ENCODE results near the gene BANF1. TPM values are rescaled to one million over a fixed set of nuclear protein-coding genes. Genes with fewer than 3 reads are reported as not detected.

Gene BANF1
- total and polyA plus RNA-seq, 2 of the 13 experiments (the other 11 are each of a cell fraction or from before 2014, with no cell fraction given): 40.5 to 86.5 TPM

DNA sequence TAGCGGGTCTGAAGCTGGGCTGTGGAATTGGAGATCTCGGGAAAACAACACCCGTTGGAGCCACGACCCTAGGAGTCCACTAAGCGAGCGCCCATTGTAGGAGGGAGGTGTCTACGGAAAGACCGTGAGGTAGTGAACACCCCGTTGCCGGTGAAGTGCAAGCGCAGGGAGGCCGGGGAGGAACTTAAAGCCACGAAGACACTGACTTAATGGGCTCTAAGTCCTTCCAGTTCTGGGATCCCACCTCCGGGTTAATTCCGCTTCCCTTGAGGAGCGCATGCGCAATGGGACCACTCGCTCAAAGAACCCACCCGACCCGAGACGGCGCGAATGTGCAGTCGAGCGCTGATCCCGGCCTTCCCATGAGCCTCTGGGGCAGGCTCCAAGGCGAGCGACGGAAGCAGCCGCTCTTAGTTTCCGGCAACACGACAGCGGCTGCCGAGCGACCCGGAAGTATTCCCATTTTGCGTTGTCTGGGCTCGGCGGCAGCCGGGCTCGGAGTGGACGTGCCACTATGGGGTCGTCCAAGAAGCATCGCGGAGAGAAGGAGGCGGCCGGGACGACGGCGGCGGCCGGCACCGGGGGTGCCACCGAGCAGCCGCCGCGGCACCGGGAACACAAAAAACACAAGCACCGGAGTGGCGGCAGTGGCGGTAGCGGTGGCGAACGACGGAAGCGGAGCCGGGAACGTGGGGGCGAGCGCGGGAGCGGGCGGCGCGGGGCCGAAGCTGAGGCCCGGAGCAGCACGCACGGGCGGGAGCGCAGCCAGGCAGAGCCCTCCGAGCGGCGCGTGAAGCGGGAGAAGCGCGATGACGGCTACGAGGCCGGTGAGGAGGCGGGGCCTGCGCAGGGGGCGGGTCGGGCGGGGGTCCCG lies 40.8 kb upstream of the BANF1 start, which contains the start of gene SART1 (continued):
- TF ChIP-seq HOXA7 (CRISPR knock-in tag; IDR thresholded peaks at IDR 0.05) (no peak), KDM3A (CRISPR knock-in tag; IDR thresholded peaks at IDR 0.05; ENCODE audit: low read depth) (peak; percentile 80), SUZ12 (IDR thresholded peaks at IDR 0.05; ENCODE audit: low read depth, low read length) (peak; percentile 57), ZNF138 (CRISPR knock-in tag; IDR thresholded peaks at IDR 0.05; ENCODE audit: low read depth) (0 out of 2 replicates have a peak, but pooled peaks have one; percentile 72), ZNF33B (CRISPR knock-in tag; IDR thresholded peaks at IDR 0.05) (no peak; the same call in 1 of the 2 replicates), ZNF263 (CRISPR knock-in tag; IDR thresholded peaks at IDR 0.05) (0 out of 2 replicates have a peak, but pooled peaks have one; percentile 35), ZNF33A (CRISPR knock-in tag; IDR thresholded peaks at IDR 0.05; ENCODE audit: borderline replicate concordance) (no peak), KAT8 (CRISPR knock-in tag; IDR thresholded peaks at IDR 0.05) (peak; percentile 100), PHF20 (CRISPR knock-in tag; IDR thresholded peaks at IDR 0.05) (peak; percentile 97), BRCA1 (CRISPR knock-in tag; IDR thresholded peaks at IDR 0.05) (no peak), PAF1 (CRISPR knock-in tag; IDR thresholded peaks at IDR 0.05) (no peak), MAFG (CRISPR knock-in tag; IDR thresholded peaks at IDR 0.05) (no peak), CBFB (CRISPR knock-in tag; IDR thresholded peaks at IDR 0.05) (peak; percentile 77; the same call in 1 of the 2 replicates), ZNF12 (CRISPR knock-in tag; IDR thresholded peaks at IDR 0.05) (no peak; the same call in 1 of the 2 replicates)
- TF ChIP-seq, protein P1, sequence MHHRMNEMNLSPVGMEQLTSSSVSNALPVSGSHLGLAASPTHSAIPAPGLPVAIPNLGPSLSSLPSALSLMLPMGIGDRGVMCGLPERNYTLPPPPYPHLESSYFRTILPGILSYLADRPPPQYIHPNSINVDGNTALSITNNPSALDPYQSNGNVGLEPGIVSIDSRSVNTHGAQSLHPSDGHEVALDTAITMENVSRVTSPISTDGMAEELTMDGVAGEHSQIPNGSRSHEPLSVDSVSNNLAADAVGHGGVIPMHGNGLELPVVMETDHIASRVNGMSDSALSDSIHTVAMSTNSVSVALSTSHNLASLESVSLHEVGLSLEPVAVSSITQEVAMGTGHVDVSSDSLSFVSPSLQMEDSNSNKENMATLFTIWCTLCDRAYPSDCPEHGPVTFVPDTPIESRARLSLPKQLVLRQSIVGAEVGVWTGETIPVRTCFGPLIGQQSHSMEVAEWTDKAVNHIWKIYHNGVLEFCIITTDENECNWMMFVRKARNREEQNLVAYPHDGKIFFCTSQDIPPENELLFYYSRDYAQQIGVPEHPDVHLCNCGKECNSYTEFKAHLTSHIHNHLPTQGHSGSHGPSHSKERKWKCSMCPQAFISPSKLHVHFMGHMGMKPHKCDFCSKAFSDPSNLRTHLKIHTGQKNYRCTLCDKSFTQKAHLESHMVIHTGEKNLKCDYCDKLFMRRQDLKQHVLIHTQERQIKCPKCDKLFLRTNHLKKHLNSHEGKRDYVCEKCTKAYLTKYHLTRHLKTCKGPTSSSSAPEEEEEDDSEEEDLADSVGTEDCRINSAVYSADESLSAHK (CRISPR knock-in tag; IDR thresholded peaks at IDR 0.05; ENCODE audit: borderline replicate concordance): no peak
- TF ChIP-seq, protein P2, sequence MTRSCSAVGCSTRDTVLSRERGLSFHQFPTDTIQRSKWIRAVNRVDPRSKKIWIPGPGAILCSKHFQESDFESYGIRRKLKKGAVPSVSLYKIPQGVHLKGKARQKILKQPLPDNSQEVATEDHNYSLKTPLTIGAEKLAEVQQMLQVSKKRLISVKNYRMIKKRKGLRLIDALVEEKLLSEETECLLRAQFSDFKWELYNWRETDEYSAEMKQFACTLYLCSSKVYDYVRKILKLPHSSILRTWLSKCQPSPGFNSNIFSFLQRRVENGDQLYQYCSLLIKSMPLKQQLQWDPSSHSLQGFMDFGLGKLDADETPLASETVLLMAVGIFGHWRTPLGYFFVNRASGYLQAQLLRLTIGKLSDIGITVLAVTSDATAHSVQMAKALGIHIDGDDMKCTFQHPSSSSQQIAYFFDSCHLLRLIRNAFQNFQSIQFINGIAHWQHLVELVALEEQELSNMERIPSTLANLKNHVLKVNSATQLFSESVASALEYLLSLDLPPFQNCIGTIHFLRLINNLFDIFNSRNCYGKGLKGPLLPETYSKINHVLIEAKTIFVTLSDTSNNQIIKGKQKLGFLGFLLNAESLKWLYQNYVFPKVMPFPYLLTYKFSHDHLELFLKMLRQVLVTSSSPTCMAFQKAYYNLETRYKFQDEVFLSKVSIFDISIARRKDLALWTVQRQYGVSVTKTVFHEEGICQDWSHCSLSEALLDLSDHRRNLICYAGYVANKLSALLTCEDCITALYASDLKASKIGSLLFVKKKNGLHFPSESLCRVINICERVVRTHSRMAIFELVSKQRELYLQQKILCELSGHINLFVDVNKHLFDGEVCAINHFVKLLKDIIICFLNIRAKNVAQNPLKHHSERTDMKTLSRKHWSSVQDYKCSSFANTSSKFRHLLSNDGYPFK (CRISPR knock-in tag; IDR thresholded peaks at IDR 0.05; ENCODE audit: borderline replicate concordance): peak; percentile 75; the same call in 1 of the 2 replicates
- TF ChIP-seq, protein P3, sequence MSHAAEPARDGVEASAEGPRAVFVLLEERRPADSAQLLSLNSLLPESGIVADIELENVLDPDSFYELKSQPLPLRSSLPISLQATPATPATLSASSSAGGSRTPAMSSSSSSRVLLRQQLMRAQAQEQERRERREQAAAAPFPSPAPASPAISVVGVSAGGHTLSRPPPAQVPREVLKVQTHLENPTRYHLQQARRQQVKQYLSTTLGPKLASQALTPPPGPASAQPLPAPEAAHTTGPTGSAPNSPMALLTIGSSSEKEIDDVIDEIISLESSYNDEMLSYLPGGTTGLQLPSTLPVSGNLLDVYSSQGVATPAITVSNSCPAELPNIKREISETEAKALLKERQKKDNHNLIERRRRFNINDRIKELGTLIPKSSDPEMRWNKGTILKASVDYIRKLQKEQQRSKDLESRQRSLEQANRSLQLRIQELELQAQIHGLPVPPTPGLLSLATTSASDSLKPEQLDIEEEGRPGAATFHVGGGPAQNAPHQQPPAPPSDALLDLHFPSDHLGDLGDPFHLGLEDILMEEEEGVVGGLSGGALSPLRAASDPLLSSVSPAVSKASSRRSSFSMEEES (CRISPR knock-in tag; IDR thresholded peaks at IDR 0.05): no peak
- TF ChIP-seq, protein P4, sequence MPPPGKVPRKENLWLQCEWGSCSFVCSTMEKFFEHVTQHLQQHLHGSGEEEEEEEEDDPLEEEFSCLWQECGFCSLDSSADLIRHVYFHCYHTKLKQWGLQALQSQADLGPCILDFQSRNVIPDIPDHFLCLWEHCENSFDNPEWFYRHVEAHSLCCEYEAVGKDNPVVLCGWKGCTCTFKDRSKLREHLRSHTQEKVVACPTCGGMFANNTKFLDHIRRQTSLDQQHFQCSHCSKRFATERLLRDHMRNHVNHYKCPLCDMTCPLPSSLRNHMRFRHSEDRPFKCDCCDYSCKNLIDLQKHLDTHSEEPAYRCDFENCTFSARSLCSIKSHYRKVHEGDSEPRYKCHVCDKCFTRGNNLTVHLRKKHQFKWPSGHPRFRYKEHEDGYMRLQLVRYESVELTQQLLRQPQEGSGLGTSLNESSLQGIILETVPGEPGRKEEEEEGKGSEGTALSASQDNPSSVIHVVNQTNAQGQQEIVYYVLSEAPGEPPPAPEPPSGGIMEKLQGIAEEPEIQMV (CRISPR knock-in tag; IDR thresholded peaks at IDR 0.05; ENCODE audit: low read depth): no peak
- TF ChIP-seq, protein P5, sequence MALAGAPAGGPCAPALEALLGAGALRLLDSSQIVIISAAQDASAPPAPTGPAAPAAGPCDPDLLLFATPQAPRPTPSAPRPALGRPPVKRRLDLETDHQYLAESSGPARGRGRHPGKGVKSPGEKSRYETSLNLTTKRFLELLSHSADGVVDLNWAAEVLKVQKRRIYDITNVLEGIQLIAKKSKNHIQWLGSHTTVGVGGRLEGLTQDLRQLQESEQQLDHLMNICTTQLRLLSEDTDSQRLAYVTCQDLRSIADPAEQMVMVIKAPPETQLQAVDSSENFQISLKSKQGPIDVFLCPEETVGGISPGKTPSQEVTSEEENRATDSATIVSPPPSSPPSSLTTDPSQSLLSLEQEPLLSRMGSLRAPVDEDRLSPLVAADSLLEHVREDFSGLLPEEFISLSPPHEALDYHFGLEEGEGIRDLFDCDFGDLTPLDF (CRISPR knock-in tag; IDR thresholded peaks at IDR 0.05): peak; percentile 84

Measured in HepG2 (cell line).